Measurements from ENCODE around the gene MTUS2.
"Not testable (repeated sequence)": the region's sequence is repeated elsewhere in the genome, so short reads cannot be mapped to it uniquely, and the experiment has no call there.

Gene MTUS2

DNA sequence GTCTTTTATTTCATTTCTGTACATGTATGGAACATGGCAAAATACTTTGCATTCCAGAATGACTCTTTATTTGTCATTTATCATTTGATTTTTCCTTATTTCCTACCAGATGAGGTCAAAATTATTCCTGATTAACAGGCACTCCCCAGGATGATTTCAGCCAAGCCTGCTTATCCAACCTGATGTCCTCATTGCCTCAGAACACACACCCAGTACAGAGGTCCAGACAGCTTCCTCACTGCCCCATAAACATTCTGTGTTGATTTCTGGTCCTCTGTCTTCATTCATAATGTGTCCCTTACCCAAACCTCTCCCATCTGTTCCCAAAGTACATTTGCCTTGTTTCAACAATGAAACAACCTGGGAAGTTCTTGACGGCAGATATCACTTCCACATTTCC lies 367.4 kb downstream of the MTUS2 start:
- Histone ChIP-seq H3K36me3 (ENCODE audit: insufficient read depth, insufficient read length, low read length) (no peaks in the 10 kb centered on the region), H3K4me3 (ENCODE audit: insufficient read length, low read depth) (no peak overlapping the region), H3K9ac (ENCODE audit: insufficient read length, low read depth) (no peak overlapping the region), H3K9me3 (ENCODE audit: insufficient read depth, low read length) (peaks cover 4% of the 10 kb centered on the region), H3K27me3 (ENCODE audit: insufficient read depth, insufficient read length) (no peaks in the 10 kb centered on the region), H3K4me1 (ENCODE audit: insufficient read depth, insufficient read length) (no peaks in the 10 kb centered on the region)
- no peak for TF ChIP-seq ZNF274 (IDR thresholded peaks at IDR 0.05; ENCODE audit: low read depth, low read length)
- no peak for TF ChIP-seq SUZ12 (IDR thresholded peaks at IDR 0.05; ENCODE audit: extremely low read depth, insufficient read depth, insufficient read length)
- no peak for TF ChIP-seq YY1 (IDR thresholded peaks at IDR 0.05; ENCODE audit: insufficient read depth, insufficient read length)
- no peak for DNase-seq (ENCODE audit: low read depth, low spot score)

DNA sequence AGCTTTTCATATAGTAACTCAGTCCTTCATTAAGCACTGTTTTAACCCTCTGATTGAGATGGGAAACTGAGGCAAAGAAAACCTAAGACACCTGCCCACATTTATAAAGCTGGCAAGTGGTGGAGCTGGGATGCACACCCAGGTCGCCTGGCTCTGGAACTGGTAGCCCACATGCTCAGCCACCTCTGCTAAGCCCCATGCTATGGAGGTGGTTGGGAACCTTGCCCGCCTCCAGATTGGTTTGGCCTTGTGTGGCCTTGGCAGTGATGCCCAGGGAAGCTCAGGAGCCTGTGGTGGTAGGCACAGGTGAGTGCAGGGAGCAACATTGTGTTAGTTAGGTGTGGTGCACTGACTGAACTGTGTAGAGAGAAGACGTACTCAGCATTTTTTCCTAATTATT lies 370.2 kb downstream of the MTUS2 start:
- no peaks in the 10 kb centered on the region for H3K9me3 ChIP-seq (ENCODE audit: insufficient read depth, low read length)
- H3K4me1 ChIP-seq (ENCODE audit: insufficient read depth, insufficient read length), result no peaks in the 10 kb centered on the region
- no peak overlapping the region for H3K4me3 ChIP-seq (ENCODE audit: insufficient read length, low read depth)
- no peaks in the 10 kb centered on the region for H3K36me3 ChIP-seq (ENCODE audit: insufficient read depth, insufficient read length, low read length)
- no peak for DNase-seq (ENCODE audit: low read depth, low spot score)
- TF ChIP-seq SUZ12 (IDR thresholded peaks at IDR 0.05; ENCODE audit: extremely low read depth, insufficient read depth, insufficient read length), result no peak
- no peak for TF ChIP-seq ZNF274 (IDR thresholded peaks at IDR 0.05; ENCODE audit: low read depth, low read length)
- no peak for TF ChIP-seq YY1 (IDR thresholded peaks at IDR 0.05; ENCODE audit: insufficient read depth, insufficient read length)
- H3K27me3 ChIP-seq (ENCODE audit: insufficient read depth, insufficient read length), result no peaks in the 10 kb centered on the region
- no peak overlapping the region for H3K9ac ChIP-seq (ENCODE audit: insufficient read length, low read depth)

- Histone ChIP-seq H3K9ac (ENCODE audit: insufficient read length, low read depth) (no peak overlapping the region), H3K36me3 (ENCODE audit: insufficient read depth, insufficient read length, low read length) (no peaks in the 10 kb centered on the region), H3K9me3 (ENCODE audit: insufficient read depth, low read length) (no peaks in the 10 kb centered on the region), H3K4me3 (ENCODE audit: insufficient read length, low read depth) (no peak overlapping the region), H3K27me3 (ENCODE audit: insufficient read depth, insufficient read length) (no peaks in the 10 kb centered on the region), H3K4me1 (ENCODE audit: insufficient read depth, insufficient read length) (no peaks in the 10 kb centered on the region)
- DNase-seq (ENCODE audit: low read depth, low spot score), result no peak
- TF ChIP-seq SUZ12 (IDR thresholded peaks at IDR 0.05; ENCODE audit: extremely low read depth, insufficient read depth, insufficient read length) (no peak), ZNF274 (IDR thresholded peaks at IDR 0.05; ENCODE audit: low read depth, low read length) (no peak), YY1 (IDR thresholded peaks at IDR 0.05; ENCODE audit: insufficient read depth, insufficient read length) (no peak)
These were observed 372.9 kb downstream of the MTUS2 start for GRCh38 chr13:29193083-29193482.

- no peak for TF ChIP-seq YY1 (IDR thresholded peaks at IDR 0.05; ENCODE audit: insufficient read depth, insufficient read length)
- TF ChIP-seq ZNF274 (IDR thresholded peaks at IDR 0.05; ENCODE audit: low read depth, low read length), result no peak
- TF ChIP-seq SUZ12 (IDR thresholded peaks at IDR 0.05; ENCODE audit: extremely low read depth, insufficient read depth, insufficient read length), result no peak
- H3K36me3 ChIP-seq (ENCODE audit: insufficient read depth, insufficient read length, low read length), result no peaks in the 10 kb centered on the region
- no peak for DNase-seq (ENCODE audit: low read depth, low spot score)
- no peaks in the 10 kb centered on the region for H3K27me3 ChIP-seq (ENCODE audit: insufficient read depth, insufficient read length)
- no peak overlapping the region for H3K9ac ChIP-seq (ENCODE audit: insufficient read length, low read depth)
- H3K4me1 ChIP-seq (ENCODE audit: insufficient read depth, insufficient read length), result no peaks in the 10 kb centered on the region
- no peak overlapping the region for H3K4me3 ChIP-seq (ENCODE audit: insufficient read length, low read depth)
- no peaks in the 10 kb centered on the region for H3K9me3 ChIP-seq (ENCODE audit: insufficient read depth, low read length)
These were observed 375.3 kb downstream of the MTUS2 start for GRCh38 chr13:29195456-29195855.

- no peak for DNase-seq (ENCODE audit: low read depth, low spot score)
- TF ChIP-seq SUZ12 (IDR thresholded peaks at IDR 0.05; ENCODE audit: extremely low read depth, insufficient read depth, insufficient read length) (no peak), ZNF274 (IDR thresholded peaks at IDR 0.05; ENCODE audit: low read depth, low read length) (no peak), YY1 (IDR thresholded peaks at IDR 0.05; ENCODE audit: insufficient read depth, insufficient read length) (no peak)
- no peak overlapping the region for H3K9ac ChIP-seq (ENCODE audit: insufficient read length, low read depth)
These were observed 376.4 kb downstream of the MTUS2 start for GRCh38 chr13:29196409-29197074.

DNA sequence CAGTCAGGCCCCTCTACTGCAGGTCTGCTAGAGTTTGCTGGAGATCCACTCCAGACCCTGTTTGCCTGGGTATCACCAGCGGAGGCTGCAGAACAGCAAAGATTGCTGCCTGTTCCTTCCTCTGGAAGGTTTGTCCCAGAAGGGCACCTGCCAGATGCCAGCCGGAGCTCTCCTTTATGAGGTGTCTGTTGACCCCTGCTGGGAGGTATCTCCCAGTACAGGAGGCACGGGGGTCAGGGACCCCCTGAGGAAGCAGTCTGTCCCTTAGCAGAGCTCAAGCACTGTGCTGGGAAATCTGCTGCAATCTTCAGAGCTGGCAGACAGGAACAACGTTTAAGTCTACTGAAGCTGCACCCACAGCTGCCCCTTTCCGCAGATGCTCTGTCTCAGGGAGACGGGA lies 382.6 kb downstream of the MTUS2 start:
- H3K36me3 ChIP-seq (ENCODE audit: insufficient read depth, insufficient read length, low read length); H3K4me3 ChIP-seq (ENCODE audit: insufficient read length, low read depth); H3K9ac ChIP-seq (ENCODE audit: insufficient read length, low read depth); H3K27me3 ChIP-seq (ENCODE audit: insufficient read depth, insufficient read length); H3K9me3 ChIP-seq (ENCODE audit: insufficient read depth, low read length); H3K4me1 ChIP-seq (ENCODE audit: insufficient read depth, insufficient read length); DNase-seq (ENCODE audit: low read depth, low spot score): not testable (repeated sequence)

More at GRCh38 chr13:29196409-29197074, 376.4 kb downstream of the MTUS2 start:
- H3K4me1 ChIP-seq (ENCODE audit: insufficient read depth, insufficient read length), result no peaks in the 10 kb centered on the region
- H3K36me3 ChIP-seq (ENCODE audit: insufficient read depth, insufficient read length, low read length), result no peaks in the 10 kb centered on the region
- no peak overlapping the region for H3K4me3 ChIP-seq (ENCODE audit: insufficient read length, low read depth)
- no peaks in the 10 kb centered on the region for H3K27me3 ChIP-seq (ENCODE audit: insufficient read depth, insufficient read length)
- H3K9me3 ChIP-seq (ENCODE audit: insufficient read depth, low read length), result no peaks in the 10 kb centered on the region

DNA sequence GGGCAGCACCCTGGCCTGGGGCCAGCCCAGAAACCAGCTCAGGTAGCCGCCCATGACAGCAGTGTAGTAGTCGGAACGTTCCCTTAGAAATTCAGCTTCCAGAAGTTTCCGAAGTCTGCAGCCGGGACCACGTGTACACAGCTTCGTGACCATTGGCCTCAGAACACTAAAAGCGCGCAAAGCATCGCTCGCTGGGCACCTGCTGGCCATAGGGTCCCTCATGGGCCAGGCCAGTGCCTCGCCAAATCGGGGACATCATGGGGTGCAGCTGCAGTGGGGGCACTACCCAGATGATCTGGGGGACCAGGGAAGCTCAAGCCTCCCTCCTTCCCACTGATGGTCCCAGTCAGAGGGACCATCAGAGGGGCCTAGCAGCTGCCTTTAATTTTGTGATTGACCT lies 384.5 kb downstream of the MTUS2 start:
- DNase-seq (ENCODE audit: low read depth, low spot score), result no peak
- Histone ChIP-seq H3K36me3 (ENCODE audit: insufficient read depth, insufficient read length, low read length) (no peaks in the 10 kb centered on the region), H3K9ac (ENCODE audit: insufficient read length, low read depth) (no peak overlapping the region), H3K4me1 (ENCODE audit: insufficient read depth, insufficient read length) (no peaks in the 10 kb centered on the region), H3K27me3 (ENCODE audit: insufficient read depth, insufficient read length) (no peaks in the 10 kb centered on the region), H3K4me3 (ENCODE audit: insufficient read length, low read depth) (no peak overlapping the region), H3K9me3 (ENCODE audit: insufficient read depth, low read length) (no peaks in the 10 kb centered on the region)
- no peak for TF ChIP-seq YY1 (IDR thresholded peaks at IDR 0.05; ENCODE audit: insufficient read depth, insufficient read length)
- TF ChIP-seq SUZ12 (IDR thresholded peaks at IDR 0.05; ENCODE audit: extremely low read depth, insufficient read depth, insufficient read length), result no peak
- no peak for TF ChIP-seq ZNF274 (IDR thresholded peaks at IDR 0.05; ENCODE audit: low read depth, low read length)
